Erythroblast (primary cell): Measurements from ENCODE around the gene LLCFC1.

Experiments
- GATA1 ChIP-seq: IDR thresholded peaks from 2 replicates; pipeline ENCODE4 v1.6.1; 2011; ENCODE audit warnings: low read depth, mild to moderate bottlenecking, control low read depth, low read length, moderate library complexity
- POLR2A ChIP-seq: IDR thresholded peaks from 2 replicates; pipeline ENCODE4 v1.6.1; 2011; ENCODE audit warnings: mild to moderate bottlenecking, low read length

GRCh38 chr7:142899661-142900060, 39.6 kb upstream of the LLCFC1 start:
- TF ChIP-seq POLR2A (no peak), GATA1 (no peak)
